GM19099 (cell line): Measurements from ENCODE around the gene GALNT18.

Source experiments
- POLR2A ChIP-seq: IDR thresholded peaks from 3 replicates; pipeline ENCODE4 v1.6.1; 2011; ENCODE audit warnings: low read depth; ENCODE audit not compliant: insufficient read length; ENCODE audit errors: extremely low read depth

GALNT18 gene

GRCh38 chr11:11607772-11608171 is 14.0 kb downstream of the GALNT18 start:
- TF ChIP-seq POLR2A = no peak

DNA sequence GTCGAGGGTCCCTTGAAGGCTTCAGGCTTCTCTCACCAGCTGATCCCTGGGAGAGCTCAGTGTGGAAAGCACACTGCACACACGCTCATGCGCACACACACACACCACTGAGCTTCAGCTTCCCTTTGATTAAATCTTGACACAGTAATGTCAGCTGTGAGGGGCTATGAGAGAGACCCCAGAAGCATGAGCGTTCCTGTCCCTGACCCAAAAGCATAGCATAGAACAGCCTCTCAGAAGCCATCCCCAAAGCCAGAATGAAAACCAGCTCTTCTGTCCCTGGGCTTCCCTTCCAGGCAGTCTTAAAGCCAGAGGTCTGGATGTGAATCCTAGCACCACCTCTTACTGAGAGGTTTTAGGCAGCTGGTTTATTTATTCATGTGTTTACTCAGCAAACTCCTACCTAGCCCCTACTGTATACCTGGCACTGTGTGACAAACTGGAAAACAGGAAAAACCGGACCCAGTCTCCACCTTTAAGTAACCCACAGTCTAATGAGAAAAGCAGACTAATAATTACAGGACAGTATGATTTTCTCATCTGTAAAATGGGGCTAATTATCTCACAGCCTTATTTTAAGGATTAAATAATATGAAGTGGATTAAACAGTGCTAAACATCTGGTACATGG is 15.9 kb downstream of the GALNT18 start:
- TF ChIP-seq POLR2A = no peak

DNA sequence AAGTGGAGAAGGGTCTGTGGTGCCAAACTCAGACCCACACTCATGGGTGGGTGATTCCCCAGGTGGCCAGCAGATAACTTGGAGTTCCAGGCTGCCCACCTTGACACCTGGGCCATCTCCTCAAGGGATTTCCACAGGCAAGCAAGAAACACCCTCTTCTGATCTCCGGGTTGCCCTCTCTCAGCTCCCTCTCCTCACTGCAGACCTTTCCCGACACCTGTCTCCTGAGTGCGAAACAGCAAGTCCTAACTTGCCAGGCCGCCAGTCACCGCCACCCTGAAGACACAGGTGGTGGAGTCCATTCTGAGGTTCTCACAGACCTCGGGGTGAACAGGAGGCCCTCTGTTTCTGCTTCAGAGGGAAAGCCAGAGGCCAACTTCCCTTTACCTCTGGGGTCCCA is 16.6 kb downstream of the GALNT18 start:
- no peak for TF ChIP-seq POLR2A

- TF ChIP-seq POLR2A = no peak
These were observed 17.3 kb downstream of the GALNT18 start for GRCh38 chr11:11604370-11604990.

- TF ChIP-seq POLR2A = no peak
These were observed 19.8 kb downstream of the GALNT18 start for GRCh38 chr11:11602011-11602410.

- TF ChIP-seq POLR2A = no peak
These were observed 21.5 kb downstream of the GALNT18 start for GRCh38 chr11:11600288-11600687.

DNA sequence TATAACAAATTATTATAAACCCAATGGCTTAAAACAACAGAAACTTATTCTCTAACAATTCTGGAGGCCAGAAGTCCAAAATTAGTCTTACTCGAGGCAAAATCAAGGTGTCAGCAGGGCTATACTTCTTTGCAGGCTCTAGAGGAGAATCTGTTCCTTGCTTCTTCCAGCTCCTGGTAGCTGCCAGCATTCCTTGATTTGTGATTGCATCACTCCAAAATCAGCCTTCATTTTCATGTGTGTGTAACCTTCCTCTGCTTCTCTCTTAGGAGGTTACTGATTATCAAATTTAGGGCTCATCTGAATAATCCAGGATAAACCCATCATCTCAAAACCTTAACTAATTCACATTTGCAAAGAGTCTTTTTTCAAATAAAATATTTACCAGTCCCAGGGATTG is 23.6 kb downstream of the GALNT18 start:
- no peak for TF ChIP-seq POLR2A

DNA sequence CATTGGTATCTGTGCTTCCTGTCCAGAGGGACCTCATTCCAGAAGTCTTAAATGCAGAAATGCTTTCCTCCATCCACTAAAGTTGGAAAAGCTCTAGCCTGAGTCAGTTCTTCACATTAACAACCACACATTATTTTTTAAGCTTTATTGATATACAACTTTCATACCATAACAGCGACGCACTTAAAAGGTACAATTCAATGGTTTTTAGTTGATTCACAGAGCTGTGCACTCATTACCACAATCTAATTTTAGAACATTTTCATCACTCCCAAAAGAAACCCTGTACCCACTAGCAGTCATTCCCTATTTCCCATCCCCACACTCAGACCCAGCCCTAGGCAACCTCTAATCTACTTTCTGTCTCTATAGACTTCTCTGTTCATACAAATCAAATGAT is 27.6 kb downstream of the GALNT18 start:
- no peak for TF ChIP-seq POLR2A

- TF ChIP-seq POLR2A = no peak
These were observed 29.6 kb downstream of the GALNT18 start for GRCh38 chr11:11592146-11592684.

DNA sequence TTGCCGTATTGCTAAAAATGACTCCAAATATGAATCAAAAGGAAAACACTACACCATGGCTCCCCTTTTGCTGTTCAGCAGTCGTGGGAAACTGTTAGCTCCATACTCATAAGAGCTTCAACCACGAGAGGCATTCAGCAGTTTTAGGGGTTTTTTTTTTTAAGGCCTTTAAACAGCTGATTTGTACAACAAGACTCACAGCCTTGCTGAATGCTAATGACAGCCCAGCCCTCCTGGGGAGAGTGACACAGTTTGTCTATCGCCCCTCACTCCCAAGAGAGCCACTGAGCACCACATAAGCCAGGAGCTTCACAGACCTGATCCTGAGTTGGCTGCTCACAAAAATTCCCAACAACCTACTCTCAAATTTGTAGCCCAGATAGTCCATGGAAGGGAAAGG is 32.4 kb downstream of the GALNT18 start:
- no peak for TF ChIP-seq POLR2A

DNA sequence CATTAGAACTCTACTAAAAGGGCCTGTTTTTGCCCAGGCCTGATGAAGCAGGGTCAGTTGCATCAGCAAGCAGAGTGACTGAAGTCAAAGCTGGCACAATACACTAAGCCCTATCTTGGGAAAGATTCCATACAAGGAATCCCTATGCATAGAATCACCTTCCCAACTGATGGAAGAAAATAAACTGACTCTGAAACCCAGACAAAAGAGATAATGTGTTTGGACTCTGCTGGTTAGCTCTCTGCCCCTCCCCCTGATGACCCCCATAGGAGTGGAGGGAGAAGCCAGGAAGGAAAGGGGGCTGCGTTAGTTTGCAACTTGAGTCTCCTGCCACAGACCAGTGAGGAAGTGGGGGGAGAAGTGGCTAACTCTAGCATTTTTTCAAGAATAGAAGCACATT is 32.9 kb downstream of the GALNT18 start:
- TF ChIP-seq POLR2A = no peak

- TF ChIP-seq POLR2A = no peak
These were observed 33.6 kb downstream of the GALNT18 start for GRCh38 chr11:11588243-11588642.

GRCh38 chr11:11587122-11587521 is 34.7 kb downstream of the GALNT18 start:
- no peak for TF ChIP-seq POLR2A

- no peak for TF ChIP-seq POLR2A
These were observed 35.3 kb downstream of the GALNT18 start for GRCh38 chr11:11586465-11586864.

- no peak for TF ChIP-seq POLR2A
These were observed 36.9 kb downstream of the GALNT18 start for GRCh38 chr11:11584937-11585336.

GRCh38 chr11:11584530-11584810 is 37.3 kb downstream of the GALNT18 start:
- no peak for TF ChIP-seq POLR2A
